Measurements from ENCODE around the gene ATP1A4. TPM values are rescaled to one million over a fixed set of nuclear protein-coding genes. Genes with fewer than 3 reads are reported as not detected.

ATP1A4 gene
- total and polyA plus RNA-seq, 2 of the 8 experiments (the other 6 are each of a cell fraction or from before 2014, with no cell fraction given), result 0.48 to 0.61 TPM

DNA sequence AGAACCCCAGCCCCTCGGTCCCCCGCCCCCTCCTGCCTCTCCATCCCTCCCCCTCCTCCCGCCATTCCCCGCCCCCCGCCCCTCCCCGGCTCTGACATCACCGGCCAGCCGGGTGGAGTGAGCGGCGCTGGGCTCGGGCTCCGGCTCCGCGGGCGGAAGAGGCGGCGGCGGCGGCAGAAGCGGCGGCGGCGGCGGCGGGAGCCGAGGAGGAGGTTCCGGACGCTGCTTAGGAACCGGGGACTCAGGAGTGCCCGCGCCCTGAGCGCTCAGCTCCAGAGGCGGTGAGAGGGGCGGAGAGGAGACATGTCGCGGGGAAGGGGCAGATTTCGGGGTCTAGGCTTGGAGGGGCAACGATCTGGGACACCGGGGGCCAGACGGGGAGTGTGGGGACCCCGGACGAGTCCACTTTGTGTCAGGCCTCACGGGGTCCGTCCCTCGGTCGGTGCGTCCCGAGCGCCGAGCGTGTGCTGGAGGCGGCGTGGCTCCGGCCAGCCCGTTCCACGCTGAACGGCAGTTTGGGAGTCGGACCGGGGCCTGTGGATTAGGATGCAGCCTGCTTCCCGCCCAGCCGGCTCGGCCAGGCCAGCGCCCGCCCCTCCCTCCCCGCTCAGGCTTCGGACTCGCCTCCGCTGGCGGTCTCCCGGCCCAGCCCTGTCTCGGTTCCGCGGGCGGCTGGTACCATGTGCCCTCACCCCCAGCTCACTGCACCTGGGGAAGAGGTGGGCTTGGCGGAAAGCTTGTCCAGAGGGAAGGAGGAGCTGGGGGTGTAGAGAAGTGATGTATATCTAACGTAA, 54.0 kb downstream of the ATP1A4 start, which contains the start of gene PEA15:
Gene PEA15 (plus strand): TSS at position 143 of the 794 bp plus-strand sequence. CDS start 6,161 bp downstream, outside the sequence.
- peak within 1 kb of the TSS; percentile 86; the same call in 1 of the 2 replicates for H2BK5ac ChIP-seq (ENCODE audit: low read depth, low read length)
- H3K4me3 ChIP-seq (ENCODE audit: extremely low read depth in 1 of 4, insufficient read depth in 2 of 4, low read depth in 3 of 4, low read length in 4 of 4), result peak within 1 kb of the TSS; percentile 70 to 99 (median 86)
- H2AK5ac ChIP-seq (ENCODE audit: low read depth, low read length), result 0 out of 2 replicates have a peak within 1 kb of the TSS, but pooled peaks have one; percentile 26
- peak within 1 kb of the TSS; percentile 75; the same call in 1 of the 2 replicates for H3K27ac ChIP-seq (ENCODE audit: low read depth, low read length)
- H3K36me3 ChIP-seq (ENCODE audit: control insufficient read depth in 2 of 4, insufficient read depth in 4 of 4, low read length in 3 of 4), result peaks cover 0 to 4% (median 0%) of the 10 kb centered on the region in 4 experiments; a peak in 2 of 8 replicates
- peak within 1 kb of the TSS; percentile 70 for H2BK120ac ChIP-seq (replicated peaks; ENCODE audit: low read depth, low read length)
- peak within 1 kb of the TSS; percentile 93 for H3K4me2 ChIP-seq (ENCODE audit: insufficient read depth in 1 of 2, low read depth in 2 of 2, low read length in 2 of 2)
- peak in 1 of 2 experiments; percentile 82 for DNase-seq (ENCODE audit: low read depth in 1 of 2, low spot score in 2 of 2)
- no peak within 1 kb of the TSS for H3K14ac ChIP-seq (ENCODE audit: insufficient read length)
- peaks cover 13 to 35% (median 20%) of the 10 kb centered on the region in 4 experiments for H3K4me1 ChIP-seq (replicated peaks in 1 of 4; ENCODE audit: control insufficient read depth in 3 of 4, insufficient read depth in 4 of 4, low read length in 3 of 4)
- ChIA-PET POLR2A (ENCODE audit: partially characterized antibody) (interaction anchor here (0.7 to 11.3 kb wide), 10 partner anchors 8 to 116 kb away, joined by 3 to 107 read pairs (median 5); partner anchors contain the start of gene CASQ1), CTCF (ENCODE audit: partially characterized antibody) (interaction anchor here (1.1 to 20.4 kb wide), 6 partner anchors 15 to 102 kb away, joined by 3 to 257 read pairs (median 57); partner anchors contain the start of gene CASQ1)
- no peak for FAIRE-seq
- no peak within 1 kb of the TSS for H4K5ac ChIP-seq (ENCODE audit: insufficient read length, low read depth, low read length)
- peak within 1 kb of the TSS; percentile 56 for H3K56ac ChIP-seq (replicated peaks; ENCODE audit: insufficient read length, low read depth, low read length)
- 1% methylated on average over 60 of the region's 76 CpGs; no CpG with 5 or more reads in 1 of the 2 experiments for WGBS, 2 experiments (ENCODE audit: extremely low coverage in 1 of 2, insufficient coverage in 1 of 2, insufficient read length in 1 of 2, insufficient replicate concordance in 2 of 2, low coverage in 1 of 2, low lambda C conversion rate in 2 of 2, missing lambda C conversion rate in 1 of 2)
- peaks cover 0 to 10% of the 10 kb centered on the region in 2 experiments for H4K20me1 ChIP-seq (replicated peaks in 1 of 2; ENCODE audit: control insufficient read depth in 1 of 2, insufficient read depth in 2 of 2, low read length in 2 of 2)
- H4K91ac ChIP-seq (replicated peaks; ENCODE audit: insufficient read length, low read length), result peak within 1 kb of the TSS; percentile 81
- peaks cover 9% of the 10 kb centered on the region for H3K23me2 ChIP-seq (ENCODE audit: low read depth, low read length)
- H2BK20ac ChIP-seq (ENCODE audit: low read length), result peak within 1 kb of the TSS; percentile 15; the same call in 1 of the 2 replicates
- peak within 1 kb of the TSS; percentile 65; the same call in 1 of the 2 replicates for H2BK15ac ChIP-seq (ENCODE audit: low read length)
- H3K18ac ChIP-seq (ENCODE audit: extremely low read depth, low read length), result peak within 1 kb of the TSS; percentile 81
- H3K79me1 ChIP-seq (ENCODE audit: low read depth, low read length), result peaks cover 4% of the 10 kb centered on the region
- no peaks in the 10 kb centered on the region for H3K27me3 ChIP-seq (replicated peaks in 1 of 4; ENCODE audit: control insufficient read depth in 3 of 4, extremely low read depth in 1 of 4, insufficient read depth in 3 of 4, low read length in 3 of 4)
- peak within 1 kb of the TSS; percentile 81; the same call in 1 of the 2 replicates for H2BK12ac ChIP-seq (ENCODE audit: low read depth, low read length)
- H4K8ac ChIP-seq (ENCODE audit: extremely low read depth, insufficient read depth, low read length), result peak within 1 kb of the TSS; percentile 87
- H3K4ac ChIP-seq (replicated peaks; ENCODE audit: insufficient read length, low read depth, low read length), result peak within 1 kb of the TSS; percentile 63
- H3K79me2 ChIP-seq (ENCODE audit: control insufficient read depth in 1 of 2, insufficient read depth in 2 of 2, low read length in 2 of 2), result peaks cover 8% of the 10 kb centered on the region in 2 experiments; a peak in 2 of 4 replicates
- 0 out of 2 replicates have a peak within 1 kb of the TSS, but pooled peaks have one; percentile 75 for H2AFZ ChIP-seq (ENCODE audit: low read length)
- peak within 1 kb of the TSS; percentile 65 to 91 (median 78) for H3K9ac ChIP-seq (replicated peaks in 1 of 4; ENCODE audit: extremely low read depth in 1 of 4, low read depth in 3 of 4, low read length in 3 of 4)
- H3K9me3 ChIP-seq (ENCODE audit: insufficient read depth in 2 of 2, low read depth in 1 of 2, low read length in 1 of 2), result no peaks in the 10 kb centered on the region
- H3K23ac ChIP-seq (ENCODE audit: insufficient read length), result no peak within 1 kb of the TSS
- TF ChIP-seq, protein P1, sequence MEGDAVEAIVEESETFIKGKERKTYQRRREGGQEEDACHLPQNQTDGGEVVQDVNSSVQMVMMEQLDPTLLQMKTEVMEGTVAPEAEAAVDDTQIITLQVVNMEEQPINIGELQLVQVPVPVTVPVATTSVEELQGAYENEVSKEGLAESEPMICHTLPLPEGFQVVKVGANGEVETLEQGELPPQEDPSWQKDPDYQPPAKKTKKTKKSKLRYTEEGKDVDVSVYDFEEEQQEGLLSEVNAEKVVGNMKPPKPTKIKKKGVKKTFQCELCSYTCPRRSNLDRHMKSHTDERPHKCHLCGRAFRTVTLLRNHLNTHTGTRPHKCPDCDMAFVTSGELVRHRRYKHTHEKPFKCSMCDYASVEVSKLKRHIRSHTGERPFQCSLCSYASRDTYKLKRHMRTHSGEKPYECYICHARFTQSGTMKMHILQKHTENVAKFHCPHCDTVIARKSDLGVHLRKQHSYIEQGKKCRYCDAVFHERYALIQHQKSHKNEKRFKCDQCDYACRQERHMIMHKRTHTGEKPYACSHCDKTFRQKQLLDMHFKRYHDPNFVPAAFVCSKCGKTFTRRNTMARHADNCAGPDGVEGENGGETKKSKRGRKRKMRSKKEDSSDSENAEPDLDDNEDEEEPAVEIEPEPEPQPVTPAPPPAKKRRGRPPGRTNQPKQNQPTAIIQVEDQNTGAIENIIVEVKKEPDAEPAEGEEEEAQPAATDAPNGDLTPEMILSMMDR (IDR thresholded peaks at IDR 0.05; ENCODE audit: control extremely low read depth in 1 of 3, insufficient read depth in 1 of 3, low read depth in 1 of 3, low read length in 3 of 3), result no peak
- 0 out of 4 replicates have a peak, but pooled peaks of 1 of the 2 experiments have one; percentile 14 for TF ChIP-seq SIN3A (conservative IDR thresholded peaks at IDR 0.05 in 1 of 2, IDR thresholded peaks at IDR 0.05 in 1 of 2; ENCODE audit: low read depth in 1 of 2, low read length in 2 of 2)
- no peak for TF ChIP-seq BCL11A (IDR thresholded peaks at IDR 0.05; ENCODE audit: low read depth in 2 of 2, low read length in 2 of 2)
- no peak for TF ChIP-seq BRCA1 (IDR thresholded peaks at IDR 0.05; ENCODE audit: low read depth, low read length)
- peak in 1 of 2 experiments; percentile 58; a peak in 1 of 4 replicates for TF ChIP-seq HDAC2 (IDR thresholded peaks at IDR 0.05; ENCODE audit: borderline replicate concordance in 1 of 2, low read depth in 2 of 2, low read length in 2 of 2)
- TF ChIP-seq TAF1 (IDR thresholded peaks at IDR 0.05; ENCODE audit: low read depth, low read length), result 0 out of 2 replicates have a peak, but pooled peaks have one; percentile 41
